Testis (tissue), 5 donors: ENCODE measurements around the gene TERB2. TPM values are rescaled to one million over a fixed set of nuclear protein-coding genes. Genes with fewer than 3 reads are reported as not detected.
"Not testable (repeated sequence)": the region's sequence is repeated elsewhere in the genome, so short reads cannot be mapped to it uniquely, and the experiment has no call there.

Experiments
- DNase-seq: peaks from one replicate; pipeline ENCODE4 v3.0.0-alpha.2; 2019
- H3K27ac ChIP-seq, 2 donors: fragments of 200-600 bp; sonication (generic); one replicate each; pipeline ENCODE4 v1.5.1; 2019
- H3K27me3 ChIP-seq: fragments of 200-600 bp; sonication (generic); one replicate; pipeline ENCODE4 v1.5.1; 2019
- H3K36me3 ChIP-seq: fragments of 200-600 bp; sonication (generic); one replicate; pipeline ENCODE4 v1.5.1; 2017; ENCODE audit warnings: low read depth; ENCODE audit errors: missing control alignments
- H3K4me1 ChIP-seq: fragments of 200-600 bp; sonication (generic); one replicate; pipeline ENCODE4 v1.5.1; 2019
- H3K4me3 ChIP-seq, 2 donors: fragments of 200-600 bp; sonication (generic); one replicate each; pipeline ENCODE4 v1.5.1; 2017 to 2019
- H3K9me3 ChIP-seq: fragments of 200-600 bp; sonication (generic); one replicate; pipeline ENCODE4 v1.5.1; 2017
- POLR2A ChIP-seq: fragments of 450-650 bp; IDR thresholded peaks from one replicate; pipeline ENCODE4 v1.6.1; 2017; ENCODE audit warnings: antibody characterized with exemption, mild to moderate bottlenecking, moderate library complexity
- WGBS, 2 donors: methylation state at CpG; one replicate each; pipeline ENCODE4 v1.1.5; 2018; 5-methylcytosine and 5-hydroxymethylcytosine counted together
- intact Hi-C: fragments of 100-400 bp; cut with DNase I; formaldehyde crosslinking; loops from one replicate; pipeline ENCODE4 v1.15.1; 2023; ENCODE audit warnings: low total_unique reads
- long read RNA-seq, 2 donors: transcript quantifications; one replicate each; lab custom pipeline, GENCODE V29; 2026
- polyA plus RNA-seq: library from polyadenylated mRNA; stranded (reverse); fragments of 350-450 nt; fragmentation: Illumina TruSeq; extraction: RNeasy Lipid Tissue Mini Kit (QIAGEN cat#74804); gene quantifications from one replicate; pipeline ENCODE4 v1.2.3, GENCODE V29; 2014; ENCODE audit warnings: low read depth, low replicate concordance; ENCODE audit not compliant: insufficient read depth
- total RNA-seq, 2 donors: library from RNA; depleted of rRNA; stranded (reverse); fragments of >200 nt; gene quantifications; one replicate each; pipeline ENCODE4 v1.2.3, GENCODE V29; 2016
- TF ChIP-seq, protein P1 (sequence below), 3 experiments: fragments of 450-650 bp in 2 of 3; fragments of 200-600 bp in 1 of 3; sonication (generic) in 1 of 3; IDR thresholded peaks; one replicate each; pipeline ENCODE4 v1.5.1; 2016 to 2019; ENCODE audit warnings: antibody characterized with exemption in 3 of 3, mild to moderate bottlenecking in 2 of 3, moderate library complexity in 1 of 3

Gene TERB2, protein sequence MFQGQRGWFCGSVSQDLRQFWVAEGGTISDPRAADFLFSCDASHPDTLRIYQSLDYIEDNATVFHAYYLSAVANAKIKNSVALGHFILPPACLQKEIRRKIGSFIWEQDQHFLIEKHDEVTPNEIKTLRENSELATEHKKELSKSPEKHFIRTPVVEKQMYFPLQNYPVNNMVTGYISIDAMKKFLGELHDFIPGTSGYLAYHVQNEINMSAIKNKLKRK
- 10 to 100 TPM; 10.3 to 11.8 TPM for total RNA-seq
- 50.1 TPM for polyA plus RNA-seq
- long read RNA-seq, donor 1: 0 reads
- long read RNA-seq, donor 2: 0 reads

DNA sequence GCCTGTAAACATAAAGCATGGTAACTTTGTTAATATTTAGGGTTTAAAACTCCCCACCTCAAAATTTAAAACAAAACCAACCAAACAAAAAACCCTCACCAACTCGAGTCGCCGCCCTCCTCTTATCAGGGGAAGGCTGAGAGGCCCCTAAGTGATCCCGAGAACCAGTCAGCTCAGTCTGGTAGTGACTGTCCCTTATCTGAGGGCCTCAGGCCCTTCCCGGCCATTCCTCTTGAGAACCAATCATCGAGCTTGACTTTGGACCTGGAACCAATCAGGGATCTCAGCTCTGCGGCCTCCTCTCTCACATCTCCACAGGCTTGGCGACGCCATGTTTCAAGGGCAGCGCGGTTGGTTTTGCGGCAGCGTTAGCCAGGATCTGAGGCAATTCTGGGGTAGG is at the start of gene TERB2:
Gene TERB2, plus strand, starts transcription at position 300 of the 400 bp plus-strand sequence. Its CDS starts 32 bp downstream, at position 332.
- WGBS, 2 donors: 57 to 73% methylated on average over 10 to 13 of the region's 13 CpGs

GRCh38 chr15:44909423-44909822 is 47.1 kb upstream of the TERB2 start:
- Histone ChIP-seq H3K27me3 (no peaks in the 10 kb centered on the region), H3K4me1 (no peaks in the 10 kb centered on the region), H3K9me3 (no peaks in the 10 kb centered on the region), H3K4me3 (no peak overlapping the region), H3K27ac (no peak overlapping the region), H3K36me3 (no peaks in the 10 kb centered on the region)
- WGBS, 2 donors: 69 to 79% methylated on average over 2 of the region's 2 CpGs
- intact Hi-C loops: no loop called here
- TF ChIP-seq, protein P1, sequence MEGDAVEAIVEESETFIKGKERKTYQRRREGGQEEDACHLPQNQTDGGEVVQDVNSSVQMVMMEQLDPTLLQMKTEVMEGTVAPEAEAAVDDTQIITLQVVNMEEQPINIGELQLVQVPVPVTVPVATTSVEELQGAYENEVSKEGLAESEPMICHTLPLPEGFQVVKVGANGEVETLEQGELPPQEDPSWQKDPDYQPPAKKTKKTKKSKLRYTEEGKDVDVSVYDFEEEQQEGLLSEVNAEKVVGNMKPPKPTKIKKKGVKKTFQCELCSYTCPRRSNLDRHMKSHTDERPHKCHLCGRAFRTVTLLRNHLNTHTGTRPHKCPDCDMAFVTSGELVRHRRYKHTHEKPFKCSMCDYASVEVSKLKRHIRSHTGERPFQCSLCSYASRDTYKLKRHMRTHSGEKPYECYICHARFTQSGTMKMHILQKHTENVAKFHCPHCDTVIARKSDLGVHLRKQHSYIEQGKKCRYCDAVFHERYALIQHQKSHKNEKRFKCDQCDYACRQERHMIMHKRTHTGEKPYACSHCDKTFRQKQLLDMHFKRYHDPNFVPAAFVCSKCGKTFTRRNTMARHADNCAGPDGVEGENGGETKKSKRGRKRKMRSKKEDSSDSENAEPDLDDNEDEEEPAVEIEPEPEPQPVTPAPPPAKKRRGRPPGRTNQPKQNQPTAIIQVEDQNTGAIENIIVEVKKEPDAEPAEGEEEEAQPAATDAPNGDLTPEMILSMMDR (IDR thresholded peaks at IDR 0.05): no peak
- no peak for TF ChIP-seq POLR2A
- DNase-seq: no peak

More for the DNA sequence above, at the start of gene TERB2:
- Histone ChIP-seq H3K27me3 (no peaks in the 10 kb centered on the region), H3K4me3 (peak within 1 kb of the TSS; percentile 42 to 45), H3K4me1 (peaks cover 3% of the 10 kb centered on the region), H3K27ac (no peak within 1 kb of the TSS), H3K36me3 (no peaks in the 10 kb centered on the region), H3K9me3 (no peaks in the 10 kb centered on the region)
- peak; percentile 62 for DNase-seq
- TF ChIP-seq, protein P1 (IDR thresholded peaks at IDR 0.05): no peak
- TF ChIP-seq POLR2A: no peak
- intact Hi-C loops: no loop called here

DNA sequence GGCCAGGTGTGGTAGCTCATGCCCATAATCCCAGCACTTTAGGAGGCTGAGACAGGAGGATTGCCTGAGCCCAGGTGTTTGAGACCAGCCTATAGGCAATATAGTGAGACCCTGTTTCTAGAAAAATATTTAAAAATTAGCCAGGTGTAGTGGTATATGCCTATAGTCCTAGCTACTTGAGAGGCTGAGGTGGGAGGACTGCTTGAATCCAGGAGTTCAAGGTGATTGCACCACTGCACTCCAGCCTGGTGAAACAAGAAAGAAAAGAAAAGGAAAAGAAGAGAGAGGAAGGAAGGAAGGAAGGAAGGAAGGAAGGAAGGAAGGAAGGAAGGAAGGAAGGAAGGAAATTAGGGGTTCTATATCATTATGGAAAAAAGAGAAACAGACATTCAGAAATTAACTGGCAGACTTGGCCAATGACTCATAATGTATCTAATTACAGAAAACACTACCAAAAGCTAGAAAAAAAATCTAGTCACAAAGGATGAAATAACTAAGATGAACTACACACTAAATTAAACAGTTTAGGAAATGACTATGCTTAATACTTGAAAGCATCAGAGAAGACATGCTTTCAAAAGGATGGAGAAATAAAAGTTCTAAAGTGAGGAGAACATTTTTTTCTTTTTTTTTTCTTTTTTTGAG is 45.4 kb upstream of the TERB2 start:
- DNase-seq: no peak
- no peaks in the 10 kb centered on the region for H3K4me1 ChIP-seq
- no peaks in the 10 kb centered on the region for H3K9me3 ChIP-seq
- TF ChIP-seq POLR2A: no peak
- TF ChIP-seq, protein P1 (IDR thresholded peaks at IDR 0.05): no peak
- no peak overlapping the region for H3K27ac ChIP-seq
- no peak overlapping the region for H3K4me3 ChIP-seq
- no peaks in the 10 kb centered on the region for H3K27me3 ChIP-seq
- intact Hi-C loops: no loop called here
- H3K36me3 ChIP-seq: no peaks in the 10 kb centered on the region

DNA sequence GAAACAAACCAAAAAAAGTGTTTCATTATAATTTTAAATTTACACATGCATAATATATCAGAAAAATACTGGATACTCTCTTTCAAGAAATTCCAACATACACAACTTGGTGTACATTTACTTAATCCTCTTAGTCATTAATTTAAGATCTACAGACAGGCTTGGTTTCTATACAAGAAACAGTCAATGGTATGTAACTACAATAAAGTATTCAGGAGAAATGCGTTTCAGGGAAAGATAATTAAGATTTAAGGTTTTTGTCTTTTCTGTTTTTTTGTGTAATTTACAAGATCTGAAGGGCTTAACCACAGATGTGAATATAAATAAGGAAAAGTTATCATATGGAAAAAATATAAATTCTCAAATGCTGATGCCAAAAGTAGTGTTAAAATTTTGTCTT is 44.3 kb upstream of the TERB2 start:
- H3K27ac ChIP-seq, H3K4me1 ChIP-seq, H3K36me3 ChIP-seq, H3K4me3 ChIP-seq, H3K9me3 ChIP-seq, H3K27me3 ChIP-seq, DNase-seq, intact Hi-C loops: not testable (repeated sequence)
- WGBS, 2 donors: 69 to 82% methylated on average over 1 of the region's 1 CpG

DNA sequence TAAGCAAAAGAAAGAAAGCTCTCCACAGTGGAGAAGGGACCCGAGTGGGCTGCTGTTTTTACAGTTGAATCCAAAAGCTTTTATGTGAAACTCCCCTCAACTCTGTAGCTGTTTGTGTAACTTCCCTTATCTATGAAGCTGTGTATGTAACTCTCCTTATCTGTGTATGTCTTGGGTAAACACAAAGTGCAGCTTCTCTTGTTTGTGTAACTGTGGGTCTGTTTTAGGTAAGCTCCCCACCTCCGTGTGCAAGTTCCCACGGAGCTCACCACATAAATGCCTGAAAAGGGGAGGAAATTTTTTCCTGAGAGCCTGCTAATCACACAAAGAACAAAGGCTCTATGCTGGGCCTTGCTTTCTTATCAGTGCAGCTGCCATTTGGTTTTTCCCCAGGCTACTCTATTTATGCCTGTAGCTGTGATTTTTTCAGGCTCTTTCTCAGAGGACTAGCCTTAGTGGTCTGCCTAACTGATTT is 43.5 kb upstream of the TERB2 start:
- intact Hi-C loops, H3K27me3 ChIP-seq, H3K9me3 ChIP-seq, H3K4me3 ChIP-seq, H3K36me3 ChIP-seq, DNase-seq, H3K4me1 ChIP-seq: not testable (repeated sequence)
- H3K27ac ChIP-seq: peak overlapping the region; percentile 2 to 68
- whole genome bisulfite sequencing, 2 donors: 26 to 42% methylated on average over 3 of the region's 3 CpGs
